Gastrocnemius medialis (tissue), 4 donors: ENCODE results near the gene TAX1BP3.

Experiments
- POLR2A ChIP-seq, 2 donors: fragments of 450-650 bp; IDR thresholded peaks; one replicate each; pipeline ENCODE4 v1.6.1; 2017; ENCODE audit warnings: antibody characterized with exemption in 2 of 2, mild to moderate bottlenecking in 2 of 2, moderate library complexity in 2 of 2
- TF ChIP-seq, protein P1 (sequence below), 5 experiments: fragments of 450-650 bp in 3 of 5; fragments of 200-600 bp in 2 of 5; sonication (generic) in 2 of 5; IDR thresholded peaks in 4 of 5; conservative IDR thresholded peaks in 1 of 5; 1 replicate in 4 of 5; 2 replicates in 1 of 5; pipeline ENCODE4 v1.5.1; 2016 to 2019; ENCODE audit warnings: antibody characterized with exemption in 5 of 5, mild to moderate bottlenecking in 3 of 5, moderate library complexity in 3 of 5

DNA sequence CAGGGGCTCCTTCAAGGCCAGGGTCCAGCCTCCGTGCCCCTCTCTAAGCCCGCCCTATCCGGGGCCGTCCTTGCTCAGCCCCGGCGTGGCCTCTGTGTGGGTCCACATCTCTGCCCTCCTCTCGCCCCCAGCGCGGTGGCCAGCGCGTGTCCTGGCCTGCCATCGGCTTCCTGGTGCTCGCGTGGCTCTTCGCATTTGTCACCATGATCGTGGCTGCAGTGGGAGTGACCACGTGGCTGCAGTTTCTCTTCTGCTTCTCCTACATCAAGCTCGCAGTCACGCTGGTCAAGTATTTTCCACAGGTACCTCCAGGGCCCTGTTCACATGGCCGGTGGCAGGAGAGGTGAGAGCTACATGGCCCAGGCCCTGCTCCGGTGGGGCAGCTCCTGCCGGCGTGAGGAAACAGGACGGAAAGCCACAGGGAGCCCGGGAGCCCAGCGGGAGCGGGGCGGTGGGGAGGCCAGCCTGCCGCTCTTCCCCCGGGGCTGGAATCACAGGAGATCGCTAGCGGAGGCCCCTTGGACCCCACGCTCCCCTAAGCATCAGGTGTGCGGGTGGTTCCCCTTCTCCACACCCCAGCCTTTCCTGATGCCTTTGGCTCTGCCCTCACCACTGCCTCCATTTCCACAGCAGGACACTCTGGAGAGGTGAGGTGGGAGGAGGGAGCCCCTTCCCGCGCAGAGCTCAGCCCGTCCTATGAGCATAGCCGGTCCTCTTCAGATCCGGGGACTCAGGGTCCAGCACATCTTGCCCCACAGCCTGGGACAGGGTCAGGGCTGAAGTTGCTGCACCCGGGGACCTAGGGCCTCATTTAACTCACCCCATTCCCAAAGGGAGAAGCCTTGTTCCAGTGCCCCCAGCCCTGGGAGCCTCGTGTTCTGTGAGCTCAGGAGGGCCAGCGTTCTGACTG, 10.2 kb downstream of the TAX1BP3 start:
- TF ChIP-seq, protein P1, sequence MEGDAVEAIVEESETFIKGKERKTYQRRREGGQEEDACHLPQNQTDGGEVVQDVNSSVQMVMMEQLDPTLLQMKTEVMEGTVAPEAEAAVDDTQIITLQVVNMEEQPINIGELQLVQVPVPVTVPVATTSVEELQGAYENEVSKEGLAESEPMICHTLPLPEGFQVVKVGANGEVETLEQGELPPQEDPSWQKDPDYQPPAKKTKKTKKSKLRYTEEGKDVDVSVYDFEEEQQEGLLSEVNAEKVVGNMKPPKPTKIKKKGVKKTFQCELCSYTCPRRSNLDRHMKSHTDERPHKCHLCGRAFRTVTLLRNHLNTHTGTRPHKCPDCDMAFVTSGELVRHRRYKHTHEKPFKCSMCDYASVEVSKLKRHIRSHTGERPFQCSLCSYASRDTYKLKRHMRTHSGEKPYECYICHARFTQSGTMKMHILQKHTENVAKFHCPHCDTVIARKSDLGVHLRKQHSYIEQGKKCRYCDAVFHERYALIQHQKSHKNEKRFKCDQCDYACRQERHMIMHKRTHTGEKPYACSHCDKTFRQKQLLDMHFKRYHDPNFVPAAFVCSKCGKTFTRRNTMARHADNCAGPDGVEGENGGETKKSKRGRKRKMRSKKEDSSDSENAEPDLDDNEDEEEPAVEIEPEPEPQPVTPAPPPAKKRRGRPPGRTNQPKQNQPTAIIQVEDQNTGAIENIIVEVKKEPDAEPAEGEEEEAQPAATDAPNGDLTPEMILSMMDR (IDR thresholded peaks at IDR 0.05 in 4 of 5, conservative IDR thresholded peaks at IDR 0.05 in 1 of 5): no peak
- TF ChIP-seq POLR2A (IDR thresholded peaks at IDR 0.05): no peak
